ENCODE measurements around the gene CFAP65. TPM values are rescaled to one million over a fixed set of nuclear protein-coding genes. Genes with fewer than 3 reads are reported as not detected.
A peak's percentile ranks its signal among the peaks of the same experiment; 100 is the strongest.

CFAP65 gene
- total and polyA plus RNA-seq, 2 of the 13 experiments (the other 11 are each of a cell fraction or from before 2014, with no cell fraction given) = 0.05 TPM; not detected in 1

DNA sequence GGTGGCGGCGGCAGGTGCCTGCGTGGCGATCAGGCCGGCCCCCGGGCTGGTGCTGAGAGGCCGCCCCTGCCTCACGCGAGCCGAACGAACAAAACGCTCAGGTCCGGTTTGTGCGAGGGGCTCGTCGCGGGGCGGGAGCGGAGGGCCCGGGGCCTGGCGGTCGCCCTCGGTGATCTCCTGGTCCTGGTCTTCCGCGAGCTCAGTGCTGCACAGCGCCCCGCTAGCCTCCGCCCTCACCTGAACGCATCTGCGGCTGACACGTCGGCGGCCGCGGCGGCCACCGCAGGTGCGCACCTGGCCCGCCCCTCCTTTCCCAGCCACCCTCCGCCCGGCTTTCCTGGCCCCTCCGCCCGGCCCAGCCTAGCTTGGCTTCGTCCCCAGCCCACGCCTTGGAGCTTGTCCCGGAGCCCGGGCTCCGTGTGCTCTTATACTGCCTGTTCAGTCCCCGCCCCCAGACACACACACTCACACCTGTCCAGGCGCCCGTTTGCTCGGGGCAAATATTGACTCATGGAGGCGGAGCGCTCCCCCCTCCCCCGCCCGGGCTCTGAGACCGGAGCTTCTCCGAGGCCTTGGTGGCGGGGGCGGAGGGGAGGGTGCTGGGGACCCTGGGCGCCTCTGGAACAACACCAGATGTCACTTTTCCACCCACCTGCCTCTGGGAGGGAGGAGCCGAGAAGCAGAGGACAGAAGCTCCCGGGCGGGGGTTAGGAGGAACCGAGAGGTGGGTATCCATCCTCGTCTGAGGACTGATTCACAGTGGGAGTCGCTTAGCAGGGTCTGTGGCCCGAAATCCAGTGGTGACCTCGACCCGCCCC, 39.5 kb downstream of the CFAP65 start:
- POLR2A ChIA-PET = interaction anchor here (0.6 to 1.4 kb wide), 15 partner anchors 22 to 497 kb away, joined by 3 to 5 read pairs (median 4); partner anchors contain the start of genes CNPPD1, DNAJB2, GLB1L and GMPPA
- H3K4me2 ChIP-seq (ENCODE audit: low read depth, low read length) = peak overlapping the region; percentile 71
- CTCF ChIA-PET (ENCODE audit: low intra/inter-chr PET ratio, low total read pairs) = interaction anchor here (1.1 to 2.1 kb wide), 3 partner anchors 22 to 118 kb away, joined by 3 to 7 read pairs (median 4); no protein-coding TSS in a partner anchor
- H3K27ac ChIP-seq (ENCODE audit: extremely low read length, insufficient read depth, low read length) = no peak overlapping the region
- H2AFZ ChIP-seq (ENCODE audit: low read length) = no peak overlapping the region
- H3K27me3 ChIP-seq (ENCODE audit: control insufficient read depth in 1 of 2, insufficient read depth in 2 of 2, low read length in 2 of 2) = peaks cover 40 to 94% of the 10 kb centered on the region in 2 experiments
- H3K36me3 ChIP-seq (replicated peaks in 1 of 2; ENCODE audit: control insufficient read depth in 1 of 2, insufficient read depth in 2 of 2, low read length in 2 of 2) = no peaks in the 10 kb centered on the region
- no peak overlapping the region for H3K9ac ChIP-seq (ENCODE audit: insufficient read depth, low read depth, low read length)
- ATAC-seq (peak; percentile 81), FAIRE-seq (peak; percentile 56), DNase-seq (ENCODE audit: low spot score) (peak; percentile 93)
- peak overlapping the region in 2 of 3 experiments; percentile 28 to 64; a peak in 4 of 6 replicates for H3K4me3 ChIP-seq (replicated peaks in 1 of 3; ENCODE audit: insufficient read depth in 1 of 3, low read depth in 2 of 3, low read length in 3 of 3)
- H3K79me2 ChIP-seq (ENCODE audit: insufficient read depth, low read length) = no peaks in the 10 kb centered on the region
- in situ Hi-C loops (cut with HindIII; ENCODE audit: extremely low pct_ligation_motif_present, low pct_unique_long_range_greater_than_20kb) (no loop called here), intact Hi-C loops (cut with micrococcal nuclease; ENCODE audit: unreplicated experiment) (loop anchor here (2.0 kb wide), 1 partner anchor 27 kb away; no protein-coding TSS in a partner anchor)
- peaks cover 24% of the 10 kb centered on the region for H3K4me1 ChIP-seq (ENCODE audit: insufficient read depth, low read length)
- peaks cover 40% of the 10 kb centered on the region; the same call in 1 of the 2 replicates for H4K20me1 ChIP-seq (ENCODE audit: insufficient read depth, low read length)
- H3K9me3 ChIP-seq (ENCODE audit: low read length) = no peaks in the 10 kb centered on the region
- WGBS (ENCODE audit: low lambda C conversion rate) = 4% methylated on average over 47 of the region's 70 CpGs
- no TSS peak for BruUV-seq (replicated peaks)
- TF ChIP-seq AHR (CRISPR knock-in tag; IDR thresholded peaks at IDR 0.05) = 0 out of 2 replicates have a peak, but pooled peaks have one; percentile 31
- TF ChIP-seq HNF4A (CRISPR knock-in tag; IDR thresholded peaks at IDR 0.05) = peak; percentile 32
- no peak for TF ChIP-seq SMYD3 (CRISPR knock-in tag; IDR thresholded peaks at IDR 0.05)
- TF ChIP-seq NRL (CRISPR knock-in tag; IDR thresholded peaks at IDR 0.05; ENCODE audit: borderline replicate concordance) = no peak; the same call in none of the 2 replicates
- peak; percentile 66 for TF ChIP-seq MED8 (CRISPR knock-in tag; IDR thresholded peaks at IDR 0.05; ENCODE audit: insufficient replicate concordance)
- TF ChIP-seq ZNF556 (CRISPR knock-in tag; IDR thresholded peaks at IDR 0.05; ENCODE audit: borderline replicate concordance) = peak; percentile 26; the same call in 1 of the 2 replicates
- peak; percentile 76 for TF ChIP-seq GFI1 (CRISPR knock-in tag; IDR thresholded peaks at IDR 0.05; ENCODE audit: borderline replicate concordance)
- no peak; the same call in 1 of the 2 replicates for TF ChIP-seq ZNF3 (CRISPR knock-in tag; IDR thresholded peaks at IDR 0.05)
- TF ChIP-seq, protein P1, sequence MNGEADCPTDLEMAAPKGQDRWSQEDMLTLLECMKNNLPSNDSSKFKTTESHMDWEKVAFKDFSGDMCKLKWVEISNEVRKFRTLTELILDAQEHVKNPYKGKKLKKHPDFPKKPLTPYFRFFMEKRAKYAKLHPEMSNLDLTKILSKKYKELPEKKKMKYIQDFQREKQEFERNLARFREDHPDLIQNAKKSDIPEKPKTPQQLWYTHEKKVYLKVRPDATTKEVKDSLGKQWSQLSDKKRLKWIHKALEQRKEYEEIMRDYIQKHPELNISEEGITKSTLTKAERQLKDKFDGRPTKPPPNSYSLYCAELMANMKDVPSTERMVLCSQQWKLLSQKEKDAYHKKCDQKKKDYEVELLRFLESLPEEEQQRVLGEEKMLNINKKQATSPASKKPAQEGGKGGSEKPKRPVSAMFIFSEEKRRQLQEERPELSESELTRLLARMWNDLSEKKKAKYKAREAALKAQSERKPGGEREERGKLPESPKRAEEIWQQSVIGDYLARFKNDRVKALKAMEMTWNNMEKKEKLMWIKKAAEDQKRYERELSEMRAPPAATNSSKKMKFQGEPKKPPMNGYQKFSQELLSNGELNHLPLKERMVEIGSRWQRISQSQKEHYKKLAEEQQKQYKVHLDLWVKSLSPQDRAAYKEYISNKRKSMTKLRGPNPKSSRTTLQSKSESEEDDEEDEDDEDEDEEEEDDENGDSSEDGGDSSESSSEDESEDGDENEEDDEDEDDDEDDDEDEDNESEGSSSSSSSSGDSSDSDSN (CRISPR knock-in tag; IDR thresholded peaks at IDR 0.05) = peak; percentile 87
- peak; percentile 96 for TF ChIP-seq ZNF710 (CRISPR knock-in tag; IDR thresholded peaks at IDR 0.05; ENCODE audit: borderline replicate concordance)
- TF ChIP-seq CCDC6 (CRISPR knock-in tag; IDR thresholded peaks at IDR 0.05) = peak; percentile 67
- 0 out of 2 replicates have a peak, but pooled peaks have one; percentile 6 for TF ChIP-seq NR2C2 (CRISPR knock-in tag; IDR thresholded peaks at IDR 0.05; ENCODE audit: borderline replicate concordance)
- TF ChIP-seq CBX5 (CRISPR knock-in tag; IDR thresholded peaks at IDR 0.05; ENCODE audit: borderline replicate concordance) = peak; percentile 38; the same call in 1 of the 2 replicates
- peak; percentile 97 for TF ChIP-seq ZNF503 (CRISPR knock-in tag; IDR thresholded peaks at IDR 0.05)
- TF ChIP-seq ZNF496 (CRISPR knock-in tag; IDR thresholded peaks at IDR 0.05; ENCODE audit: insufficient replicate concordance) = no peak

Data from HepG2 (cell line).